Astrocyte (in vitro differentiated cells and primary cell): ENCODE results near the gene CTIF. TPM values are rescaled to one million over a fixed set of nuclear protein-coding genes. Genes with fewer than 3 reads are reported as not detected.

Source experiments
- DNase-seq: peaks from one replicate; pipeline ENCODE4 v3.0.0-alpha.2; 2010; ENCODE audit warnings: low read depth
- FAIRE-seq: peaks from 2 replicates; lab custom pipeline; 2011; peaks lifted over from hg19 to GRCh38; lab: Jason Lieb, UNC
- H2AFZ ChIP-seq: 2 replicates; pipeline ENCODE4 v1.6.0; 2012; ENCODE audit warnings: low read depth, low read length, inconsistent platforms
- H3K27ac ChIP-seq: 2 replicates; pipeline ENCODE4 v1.5.1; 2011; ENCODE audit warnings: low read depth, low read length, inconsistent platforms
- H3K27me3 ChIP-seq: 2 replicates; pipeline ENCODE4 v1.6.0; 2011; ENCODE audit warnings: low read length, inconsistent platforms; ENCODE audit not compliant: insufficient read depth
- H3K36me3 ChIP-seq: 2 replicates; pipeline ENCODE4 v1.5.1; 2011; ENCODE audit warnings: low read length, inconsistent platforms; ENCODE audit not compliant: insufficient read depth
- H3K4me1 ChIP-seq: 2 replicates; pipeline ENCODE4 v1.5.1; 2011; ENCODE audit warnings: low read length, inconsistent platforms; ENCODE audit not compliant: insufficient read depth
- H3K4me2 ChIP-seq: 2 replicates; pipeline ENCODE4 v1.6.0; 2012; ENCODE audit warnings: low read length, inconsistent platforms
- H3K4me3 ChIP-seq: 2 replicates; pipeline ENCODE4 v1.5.1; 2011; ENCODE audit warnings: low read depth, mild to moderate bottlenecking, low read length, inconsistent platforms; ENCODE audit not compliant: insufficient read depth
- H3K79me2 ChIP-seq: 2 replicates; pipeline ENCODE4 v1.6.0; 2012; ENCODE audit warnings: mild to moderate bottlenecking, low read length, inconsistent platforms; ENCODE audit not compliant: insufficient read depth
- H3K9ac ChIP-seq: 2 replicates; pipeline ENCODE4 v1.6.0; 2012; ENCODE audit warnings: mild to moderate bottlenecking, low read length, inconsistent platforms
- H3K9me3 ChIP-seq: 2 replicates; pipeline ENCODE4 v1.5.1; 2012; ENCODE audit warnings: low read depth, mild to moderate bottlenecking, low read length, inconsistent platforms; ENCODE audit not compliant: insufficient read depth
- H4K20me1 ChIP-seq: 2 replicates; pipeline ENCODE4 v1.6.0; 2012; ENCODE audit warnings: low read length, inconsistent platforms; ENCODE audit not compliant: insufficient read depth
- H3K27ac Mint-ChIP-seq: one replicate; pipeline ENCODE4 v1.8.0; 2021; ENCODE audit warnings: mild to moderate bottlenecking, mixed read lengths; ENCODE audit not compliant: unreplicated experiment
- H3K27me3 Mint-ChIP-seq: one replicate; pipeline ENCODE4 v1.8.0; 2021; ENCODE audit warnings: low read depth, mixed read lengths; ENCODE audit not compliant: unreplicated experiment
- H3K36me3 Mint-ChIP-seq: one replicate; pipeline ENCODE4 v1.8.0; 2021; ENCODE audit warnings: low read depth, mixed read lengths; ENCODE audit not compliant: unreplicated experiment
- H3K4me1 Mint-ChIP-seq: one replicate; pipeline ENCODE4 v1.8.0; 2021; ENCODE audit warnings: low read depth, mixed read lengths; ENCODE audit not compliant: unreplicated experiment
- H3K4me3 Mint-ChIP-seq: one replicate; pipeline ENCODE4 v1.8.0; 2021; ENCODE audit warnings: mild to moderate bottlenecking, moderate library complexity, mixed read lengths; ENCODE audit not compliant: unreplicated experiment
- H3K9me3 Mint-ChIP-seq: one replicate; pipeline ENCODE4 v1.8.0; 2021; ENCODE audit warnings: mild to moderate bottlenecking, mixed read lengths; ENCODE audit not compliant: unreplicated experiment
- CTCF ChIP-seq: IDR thresholded peaks from 2 replicates; pipeline ENCODE4 v1.5.1; 2011; ENCODE audit warnings: low read depth, mild to moderate bottlenecking, inconsistent platforms, low read length, moderate library complexity; ENCODE audit not compliant: insufficient read depth
- EZH2 ChIP-seq: IDR thresholded peaks from 2 replicates; pipeline ENCODE4 v1.6.1; 2012; ENCODE audit warnings: mild to moderate bottlenecking, low read length, inconsistent platforms; ENCODE audit not compliant: insufficient read depth
- total RNA-seq: library from RNA; stranded (reverse); gene quantifications from 2 replicates; pipeline ENCODE4 v1.2.1, GENCODE V29; 2021

The CTIF gene
- total RNA-seq, 1 donor from 2014 or later = 101 TPM

GRCh38 chr18:48735080-48735676, 196.3 kb downstream of the CTIF start:
- Histone ChIP-seq H3K9ac (no peak overlapping the region), H3K4me1 (peaks cover 39% of the 10 kb centered on the region), H2AFZ (no peak overlapping the region), H3K27ac (no peak overlapping the region), H4K20me1 (peaks cover 59% of the 10 kb centered on the region), H3K4me2 (peak overlapping the region; percentile 21), H3K36me3 (no peaks in the 10 kb centered on the region), H3K4me3 (no peak overlapping the region), H3K79me2 (peaks cover 11% of the 10 kb centered on the region), H3K27me3 (no peaks in the 10 kb centered on the region), H3K9me3 (no peaks in the 10 kb centered on the region)
- FAIRE-seq = no peak
- DNase-seq = peak; percentile 54
- Mint-ChIP-seq H3K27ac (peak overlapping the region; percentile 90), H3K4me3 (peak overlapping the region; percentile 14), H3K36me3 (peaks cover 17% of the 10 kb centered on the region), H3K9me3 (no peaks in the 10 kb centered on the region), H3K27me3 (no peaks in the 10 kb centered on the region), H3K4me1 (peaks cover 64% of the 10 kb centered on the region)
- TF ChIP-seq EZH2 = no peak
- no peak for TF ChIP-seq CTCF

GRCh38 chr18:48735681-48736255, 196.9 kb downstream of the CTIF start:
- Mint-ChIP-seq H3K27me3 (no peaks in the 10 kb centered on the region), H3K27ac (no peak overlapping the region), H3K4me1 (peaks cover 68% of the 10 kb centered on the region), H3K36me3 (peaks cover 22% of the 10 kb centered on the region), H3K9me3 (no peaks in the 10 kb centered on the region), H3K4me3 (no peak overlapping the region)
- Histone ChIP-seq H3K27me3 (no peaks in the 10 kb centered on the region), H3K9ac (no peak overlapping the region), H2AFZ (no peak overlapping the region), H3K36me3 (no peaks in the 10 kb centered on the region), H3K4me2 (peak overlapping the region; percentile 12), H3K4me1 (peaks cover 39% of the 10 kb centered on the region), H3K79me2 (peaks cover 8% of the 10 kb centered on the region), H4K20me1 (peaks cover 63% of the 10 kb centered on the region), H3K4me3 (no peak overlapping the region), H3K9me3 (no peaks in the 10 kb centered on the region), H3K27ac (no peak overlapping the region)
- TF ChIP-seq EZH2 = no peak
- no peak for TF ChIP-seq CTCF
- FAIRE-seq (no peak), DNase-seq (no peak)
